LoVo (cell line): Measurements from ENCODE around the gene TBX1.

Experiments
- DNase-seq: peaks from one replicate; pipeline ENCODE4 v3.0.0-alpha.2; 2016; ENCODE audit warnings: low spot score

The TBX1 gene

GRCh38 chr22:19800306-19800705 lies 39.7 kb downstream of the TBX1 start:
- DNase-seq, result no peak

GRCh38 chr22:19800761-19801244 lies 40.2 kb downstream of the TBX1 start:
- DNase-seq, result no peak

- no peak for DNase-seq
These were observed 40.9 kb downstream of the TBX1 start for GRCh38 chr22:19801340-19802000.

GRCh38 chr22:19802001-19802893 lies 41.7 kb downstream of the TBX1 start:
- no peak for DNase-seq

GRCh38 chr22:19802894-19803735 lies 42.5 kb downstream of the TBX1 start:
- no peak for DNase-seq

- DNase-seq, result no peak
These were observed 43.2 kb downstream of the TBX1 start for GRCh38 chr22:19803736-19804267.

GRCh38 chr22:19805821-19806212 lies 45.2 kb downstream of the TBX1 start:
- no peak for DNase-seq

GRCh38 chr22:19806213-19807160 lies 45.9 kb downstream of the TBX1 start:
- DNase-seq, result peak; percentile 85

GRCh38 chr22:19807161-19807913 lies 46.8 kb downstream of the TBX1 start:
- DNase-seq, result no peak

GRCh38 chr22:19807914-19808872 lies 47.6 kb downstream of the TBX1 start:
- no peak for DNase-seq

GRCh38 chr22:19808873-19809478 lies 48.4 kb downstream of the TBX1 start:
- DNase-seq, result no peak

GRCh38 chr22:19809741-19810140 lies 49.2 kb downstream of the TBX1 start:
- no peak for DNase-seq

- DNase-seq, result no peak
These were observed 50.0 kb downstream of the TBX1 start for GRCh38 chr22:19810381-19811201.

GRCh38 chr22:19811211-19811621 lies 50.6 kb downstream of the TBX1 start:
- no peak for DNase-seq

GRCh38 chr22:19811811-19812771 lies 51.5 kb downstream of the TBX1 start:
- DNase-seq, result no peak

- no peak for DNase-seq
These were observed 52.3 kb downstream of the TBX1 start for GRCh38 chr22:19812910-19813309.
